GM23338 (cell line): ENCODE results near the gene AFF2. TPM values are rescaled to one million over a fixed set of nuclear protein-coding genes. Genes with fewer than 3 reads are reported as not detected.

Source experiments
- ATAC-seq: fragments of 200-7000 bp; cut with Tn5 transposase; 3 replicates; pipeline ENCODE4 v1.9.1; 2020
- DNase-seq: peaks from one replicate; pipeline ENCODE4 v3.0.0-alpha.2; 2015; ENCODE audit warnings: low spot score
- H2AFZ ChIP-seq: fragments of 200-600 bp; sonication (generic); 2 replicates; pipeline ENCODE4 v1.8.0; 2016; ENCODE audit warnings: antibody characterized with exemption, mild to moderate bottlenecking, moderate library complexity
- H3F3A ChIP-seq: fragments of 200-600 bp; sonication (generic); replicated peaks from 2 replicates; pipeline ENCODE4 v1.8.0; 2017; ENCODE audit warnings: antibody characterized with exemption, mixed run types, low read depth
- H3K27ac ChIP-seq: fragments of 200-600 bp; sonication (generic); 2 replicates; pipeline ENCODE4 v1.6.1; 2016; ENCODE audit warnings: low read depth
- H3K27me3 ChIP-seq: fragments of 200-600 bp; sonication (generic); 2 replicates; pipeline ENCODE4 v1.8.0; 2016; ENCODE audit warnings: mild to moderate bottlenecking, mixed run types, moderate library complexity; ENCODE audit not compliant: insufficient read depth
- H3K36me3 ChIP-seq: fragments of 200-600 bp; sonication (generic); 2 replicates; pipeline ENCODE4 v1.8.0; 2016; ENCODE audit warnings: mild to moderate bottlenecking; ENCODE audit not compliant: insufficient read depth
- H3K4me1 ChIP-seq: fragments of 200-600 bp; sonication (generic); 2 replicates; pipeline ENCODE4 v1.8.0; 2016; ENCODE audit warnings: mild to moderate bottlenecking, moderate library complexity; ENCODE audit not compliant: insufficient read depth
- H3K4me2 ChIP-seq: fragments of 200-600 bp; sonication (generic); 2 replicates; pipeline ENCODE4 v1.7.1; 2017; ENCODE audit warnings: mixed run types
- H3K4me3 ChIP-seq: fragments of 200-600 bp; sonication (generic); 2 replicates; pipeline ENCODE4 v1.6.1; 2016; ENCODE audit warnings: mixed run types
- H3K79me2 ChIP-seq: fragments of 200-600 bp; sonication (generic); replicated peaks from 2 replicates; pipeline ENCODE4 v1.8.0; 2017; ENCODE audit warnings: mild to moderate bottlenecking; ENCODE audit not compliant: insufficient read depth
- H3K9me2 ChIP-seq: fragments of 200-600 bp; sonication (generic); 2 replicates; pipeline ENCODE4 v1.8.0; 2017; ENCODE audit not compliant: insufficient read depth
- H4K20me1 ChIP-seq: fragments of 200-600 bp; sonication (generic); replicated peaks from 2 replicates; pipeline ENCODE4 v1.8.0; 2017; ENCODE audit warnings: mild to moderate bottlenecking; ENCODE audit not compliant: insufficient read depth
- H3K27ac Mint-ChIP-seq: 2 replicates; pipeline ENCODE4 v1.8.0; 2020; ENCODE audit warnings: inconsistent platforms, mild to moderate bottlenecking, moderate library complexity, mixed read lengths
- H3K27me3 Mint-ChIP-seq: 3 replicates; pipeline ENCODE4 v1.8.0; 2022; ENCODE audit warnings: low read depth, mild to moderate bottlenecking, moderate library complexity, mixed read lengths, inconsistent platforms; ENCODE audit not compliant: insufficient read depth, poor library complexity
- H3K36me3 Mint-ChIP-seq: 3 replicates; pipeline ENCODE4 v1.8.0; 2021; ENCODE audit warnings: low read depth, mild to moderate bottlenecking, inconsistent platforms, moderate library complexity, mixed read lengths
- H3K4me1 Mint-ChIP-seq: 3 replicates; pipeline ENCODE4 v1.8.0; 2020; ENCODE audit warnings: mild to moderate bottlenecking, inconsistent platforms, mixed read lengths
- H3K4me3 Mint-ChIP-seq: 3 replicates; pipeline ENCODE4 v1.8.0; 2021; ENCODE audit warnings: moderate library complexity, mild to moderate bottlenecking, inconsistent platforms, mixed read lengths
- H3K9me3 Mint-ChIP-seq: 3 replicates; pipeline ENCODE4 v1.8.0; 2020; ENCODE audit warnings: moderate library complexity, mild to moderate bottlenecking, inconsistent platforms, mixed read lengths
- CREB1 ChIP-seq: fragments of 250-450 bp; sonication (Bioruptor Pico); IDR thresholded peaks from 2 replicates; pipeline ENCODE4 v1.5.0; 2020; ENCODE audit warnings: low read depth, mild to moderate bottlenecking, moderate library complexity
- EZH2 ChIP-seq: fragments of 200-600 bp; sonication (generic); IDR thresholded peaks from one replicate; pipeline ENCODE4 v1.8.0; 2017; ENCODE audit warnings: antibody characterized with exemption, mild to moderate bottlenecking, low read depth; ENCODE audit not compliant: unreplicated experiment
- EZH2phosphoT487 ChIP-seq: fragments of 200-600 bp; sonication (generic); IDR thresholded peaks from one replicate; pipeline ENCODE4 v1.8.1; 2018; ENCODE audit warnings: antibody characterized with exemption; ENCODE audit not compliant: unreplicated experiment
- JUNB ChIP-seq: IDR thresholded peaks from one replicate; pipeline ENCODE4 v1.6.1; 2016; ENCODE audit warnings: antibody characterized with exemption; ENCODE audit not compliant: unreplicated experiment
- NANOG ChIP-seq: IDR thresholded peaks from 2 replicates; pipeline ENCODE4 v1.6.1; 2016; ENCODE audit warnings: antibody characterized with exemption, borderline replicate concordance
- POLR2AphosphoS5 ChIP-seq: IDR thresholded peaks from 2 replicates; pipeline ENCODE4 v1.6.1; 2016; ENCODE audit warnings: antibody characterized with exemption, low read depth
- STAT1 ChIP-seq: IDR thresholded peaks from one replicate; pipeline ENCODE4 v1.6.1; 2016; ENCODE audit warnings: antibody characterized with exemption; ENCODE audit not compliant: unreplicated experiment
- ZNF114 ChIP-seq: fragments of 250-450 bp; sonication (Bioruptor Pico); IDR thresholded peaks from 2 replicates; pipeline ENCODE4 v1.5.0; 2020; ENCODE audit warnings: mild to moderate bottlenecking, moderate library complexity
- ZNF331 ChIP-seq: fragments of 250-450 bp; sonication (Bioruptor Pico); IDR thresholded peaks from 2 replicates; pipeline ENCODE4 v1.5.0; 2020; ENCODE audit warnings: low read depth, mild to moderate bottlenecking, moderate library complexity
- polyA plus RNA-seq: library from polyadenylated mRNA; unstranded; fragments of >200 nt; fragmentation: Nextera tagmentation; extraction: Ambion mirVana; gene quantifications from 2 replicates; pipeline ENCODE4 v1.2.1, GENCODE V29; 2016
- total RNA-seq: library from RNA; depleted of rRNA; stranded (reverse); fragments of >200 nt; shearing (Covaris generic); gene quantifications from 2 replicates; pipeline ENCODE4 v1.2.3, GENCODE V29; 2014
- TF ChIP-seq, protein P1 (sequence below): fragments of 250-450 bp; sonication (Bioruptor Pico); IDR thresholded peaks from 2 replicates; pipeline ENCODE4 v1.5.0; 2020; ENCODE audit warnings: mild to moderate bottlenecking, moderate library complexity
- TF ChIP-seq, protein P2 (sequence below): IDR thresholded peaks from one replicate; pipeline ENCODE4 v1.6.1; 2018; ENCODE audit warnings: antibody characterized with exemption; ENCODE audit not compliant: unreplicated experiment
- TF ChIP-seq, protein P3 (sequence below), 2 experiments: fragments of 200-600 bp in 1 of 2; sonication (generic) in 1 of 2; conservative IDR thresholded peaks; 2 replicates each; pipeline versions ENCODE4 v1.5.1 to v1.6.1; 2016 to 2017; ENCODE audit warnings: antibody characterized with exemption in 2 of 2, low read depth in 2 of 2, mild to moderate bottlenecking in 2 of 2, moderate library complexity in 1 of 2
- TF ChIP-seq, protein P4 (sequence below): IDR thresholded peaks from 2 replicates; pipeline ENCODE4 v1.6.1; 2016; ENCODE audit warnings: antibody characterized with exemption

AFF2 gene
- total and polyA plus RNA-seq, 2 experiments from 2014 or later = 1.6 to 5.8 TPM

DNA sequence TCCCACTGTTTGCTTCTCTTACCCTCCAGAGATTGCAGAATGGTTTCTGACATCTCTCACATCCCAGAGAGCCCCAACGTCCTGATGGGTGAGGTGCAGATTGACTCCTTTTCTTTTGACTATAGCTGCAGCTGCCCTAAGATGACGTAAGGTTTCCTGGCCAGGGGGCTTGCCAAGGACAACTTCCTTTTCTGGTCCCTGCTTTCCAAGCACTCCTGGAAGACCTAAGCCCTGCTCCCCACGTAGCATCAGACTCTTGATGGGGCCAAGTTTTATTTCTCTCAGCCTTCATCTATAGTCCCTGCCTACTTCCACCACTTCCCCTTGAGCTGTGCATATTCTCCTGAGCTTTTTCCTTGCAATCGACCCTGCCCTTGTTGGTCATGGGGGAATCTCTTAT lies 507.0 kb downstream of the AFF2 start:
- Mint-ChIP-seq H3K9me3 (no peaks in the 10 kb centered on the region), H3K4me1 (peaks cover 2% of the 10 kb centered on the region; the same call in 1 of the 3 replicates), H3K27me3 (peaks cover 2% of the 10 kb centered on the region), H3K36me3 (no peaks in the 10 kb centered on the region), H3K27ac (no peak overlapping the region), H3K4me3 (no peak overlapping the region)
- ATAC-seq = no peak
- TF ChIP-seq, protein P1, sequence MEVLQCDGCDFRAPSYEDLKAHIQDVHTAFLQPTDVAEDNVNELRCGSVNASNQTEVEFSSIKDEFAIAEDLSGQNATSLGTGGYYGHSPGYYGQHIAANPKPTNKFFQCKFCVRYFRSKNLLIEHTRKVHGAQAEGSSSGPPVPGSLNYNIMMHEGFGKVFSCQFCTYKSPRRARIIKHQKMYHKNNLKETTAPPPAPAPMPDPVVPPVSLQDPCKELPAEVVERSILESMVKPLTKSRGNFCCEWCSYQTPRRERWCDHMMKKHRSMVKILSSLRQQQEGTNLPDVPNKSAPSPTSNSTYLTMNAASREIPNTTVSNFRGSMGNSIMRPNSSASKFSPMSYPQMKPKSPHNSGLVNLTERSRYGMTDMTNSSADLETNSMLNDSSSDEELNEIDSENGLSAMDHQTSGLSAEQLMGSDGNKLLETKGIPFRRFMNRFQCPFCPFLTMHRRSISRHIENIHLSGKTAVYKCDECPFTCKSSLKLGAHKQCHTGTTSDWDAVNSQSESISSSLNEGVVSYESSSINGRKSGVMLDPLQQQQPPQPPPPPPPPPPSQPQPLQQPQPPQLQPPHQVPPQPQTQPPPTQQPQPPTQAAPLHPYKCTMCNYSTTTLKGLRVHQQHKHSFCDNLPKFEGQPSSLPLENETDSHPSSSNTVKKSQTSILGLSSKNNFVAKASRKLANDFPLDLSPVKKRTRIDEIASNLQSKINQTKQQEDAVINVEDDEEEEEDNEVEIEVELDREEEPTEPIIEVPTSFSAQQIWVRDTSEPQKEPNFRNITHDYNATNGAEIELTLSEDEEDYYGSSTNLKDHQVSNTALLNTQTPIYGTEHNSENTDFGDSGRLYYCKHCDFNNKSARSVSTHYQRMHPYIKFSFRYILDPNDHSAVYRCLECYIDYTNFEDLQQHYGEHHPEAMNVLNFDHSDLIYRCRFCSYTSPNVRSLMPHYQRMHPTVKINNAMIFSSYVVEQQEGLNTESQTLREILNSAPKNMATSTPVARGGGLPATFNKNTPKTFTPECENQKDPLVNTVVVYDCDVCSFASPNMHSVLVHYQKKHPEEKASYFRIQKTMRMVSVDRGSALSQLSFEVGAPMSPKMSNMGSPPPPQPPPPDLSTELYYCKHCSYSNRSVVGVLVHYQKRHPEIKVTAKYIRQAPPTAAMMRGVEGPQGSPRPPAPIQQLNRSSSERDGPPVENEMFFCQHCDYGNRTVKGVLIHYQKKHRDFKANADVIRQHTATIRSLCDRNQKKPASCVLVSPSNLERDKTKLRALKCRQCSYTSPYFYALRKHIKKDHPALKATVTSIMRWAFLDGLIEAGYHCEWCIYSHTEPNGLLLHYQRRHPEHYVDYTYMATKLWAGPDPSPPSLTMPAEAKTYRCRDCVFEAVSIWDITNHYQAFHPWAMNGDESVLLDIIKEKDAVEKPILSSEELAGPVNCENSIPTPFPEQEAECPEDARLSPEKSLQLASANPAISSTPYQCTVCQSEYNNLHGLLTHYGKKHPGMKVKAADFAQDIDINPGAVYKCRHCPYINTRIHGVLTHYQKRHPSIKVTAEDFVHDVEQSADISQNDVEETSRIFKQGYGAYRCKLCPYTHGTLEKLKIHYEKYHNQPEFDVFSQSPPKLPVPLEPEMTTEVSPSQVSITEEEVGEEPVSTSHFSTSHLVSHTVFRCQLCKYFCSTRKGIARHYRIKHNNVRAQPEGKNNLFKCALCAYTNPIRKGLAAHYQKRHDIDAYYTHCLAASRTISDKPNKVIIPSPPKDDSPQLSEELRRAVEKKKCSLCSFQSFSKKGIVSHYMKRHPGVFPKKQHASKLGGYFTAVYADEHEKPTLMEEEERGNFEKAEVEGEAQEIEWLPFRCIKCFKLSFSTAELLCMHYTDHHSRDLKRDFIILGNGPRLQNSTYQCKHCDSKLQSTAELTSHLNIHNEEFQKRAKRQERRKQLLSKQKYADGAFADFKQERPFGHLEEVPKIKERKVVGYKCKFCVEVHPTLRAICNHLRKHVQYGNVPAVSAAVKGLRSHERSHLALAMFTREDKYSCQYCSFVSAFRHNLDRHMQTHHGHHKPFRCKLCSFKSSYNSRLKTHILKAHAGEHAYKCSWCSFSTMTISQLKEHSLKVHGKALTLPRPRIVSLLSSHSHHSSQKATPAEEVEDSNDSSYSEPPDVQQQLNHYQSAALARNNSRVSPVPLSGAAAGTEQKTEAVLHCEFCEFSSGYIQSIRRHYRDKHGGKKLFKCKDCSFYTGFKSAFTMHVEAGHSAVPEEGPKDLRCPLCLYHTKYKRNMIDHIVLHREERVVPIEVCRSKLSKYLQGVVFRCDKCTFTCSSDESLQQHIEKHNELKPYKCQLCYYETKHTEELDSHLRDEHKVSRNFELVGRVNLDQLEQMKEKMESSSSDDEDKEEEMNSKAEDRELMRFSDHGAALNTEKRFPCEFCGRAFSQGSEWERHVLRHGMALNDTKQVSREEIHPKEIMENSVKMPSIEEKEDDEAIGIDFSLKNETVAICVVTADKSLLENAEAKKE (CRISPR knock-in tag) = no peak
- TF ChIP-seq, protein P2, sequence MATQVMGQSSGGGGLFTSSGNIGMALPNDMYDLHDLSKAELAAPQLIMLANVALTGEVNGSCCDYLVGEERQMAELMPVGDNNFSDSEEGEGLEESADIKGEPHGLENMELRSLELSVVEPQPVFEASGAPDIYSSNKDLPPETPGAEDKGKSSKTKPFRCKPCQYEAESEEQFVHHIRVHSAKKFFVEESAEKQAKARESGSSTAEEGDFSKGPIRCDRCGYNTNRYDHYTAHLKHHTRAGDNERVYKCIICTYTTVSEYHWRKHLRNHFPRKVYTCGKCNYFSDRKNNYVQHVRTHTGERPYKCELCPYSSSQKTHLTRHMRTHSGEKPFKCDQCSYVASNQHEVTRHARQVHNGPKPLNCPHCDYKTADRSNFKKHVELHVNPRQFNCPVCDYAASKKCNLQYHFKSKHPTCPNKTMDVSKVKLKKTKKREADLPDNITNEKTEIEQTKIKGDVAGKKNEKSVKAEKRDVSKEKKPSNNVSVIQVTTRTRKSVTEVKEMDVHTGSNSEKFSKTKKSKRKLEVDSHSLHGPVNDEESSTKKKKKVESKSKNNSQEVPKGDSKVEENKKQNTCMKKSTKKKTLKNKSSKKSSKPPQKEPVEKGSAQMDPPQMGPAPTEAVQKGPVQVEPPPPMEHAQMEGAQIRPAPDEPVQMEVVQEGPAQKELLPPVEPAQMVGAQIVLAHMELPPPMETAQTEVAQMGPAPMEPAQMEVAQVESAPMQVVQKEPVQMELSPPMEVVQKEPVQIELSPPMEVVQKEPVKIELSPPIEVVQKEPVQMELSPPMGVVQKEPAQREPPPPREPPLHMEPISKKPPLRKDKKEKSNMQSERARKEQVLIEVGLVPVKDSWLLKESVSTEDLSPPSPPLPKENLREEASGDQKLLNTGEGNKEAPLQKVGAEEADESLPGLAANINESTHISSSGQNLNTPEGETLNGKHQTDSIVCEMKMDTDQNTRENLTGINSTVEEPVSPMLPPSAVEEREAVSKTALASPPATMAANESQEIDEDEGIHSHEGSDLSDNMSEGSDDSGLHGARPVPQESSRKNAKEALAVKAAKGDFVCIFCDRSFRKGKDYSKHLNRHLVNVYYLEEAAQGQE = no peak
- no peak for TF ChIP-seq POLR2AphosphoS5
- no peak for TF ChIP-seq NANOG
- TF ChIP-seq ZNF114 = no peak
- no peak for TF ChIP-seq STAT1
- no peak for TF ChIP-seq ZNF331 (CRISPR knock-in tag)
- TF ChIP-seq EZH2phosphoT487 = no peak
- TF ChIP-seq, protein P3, sequence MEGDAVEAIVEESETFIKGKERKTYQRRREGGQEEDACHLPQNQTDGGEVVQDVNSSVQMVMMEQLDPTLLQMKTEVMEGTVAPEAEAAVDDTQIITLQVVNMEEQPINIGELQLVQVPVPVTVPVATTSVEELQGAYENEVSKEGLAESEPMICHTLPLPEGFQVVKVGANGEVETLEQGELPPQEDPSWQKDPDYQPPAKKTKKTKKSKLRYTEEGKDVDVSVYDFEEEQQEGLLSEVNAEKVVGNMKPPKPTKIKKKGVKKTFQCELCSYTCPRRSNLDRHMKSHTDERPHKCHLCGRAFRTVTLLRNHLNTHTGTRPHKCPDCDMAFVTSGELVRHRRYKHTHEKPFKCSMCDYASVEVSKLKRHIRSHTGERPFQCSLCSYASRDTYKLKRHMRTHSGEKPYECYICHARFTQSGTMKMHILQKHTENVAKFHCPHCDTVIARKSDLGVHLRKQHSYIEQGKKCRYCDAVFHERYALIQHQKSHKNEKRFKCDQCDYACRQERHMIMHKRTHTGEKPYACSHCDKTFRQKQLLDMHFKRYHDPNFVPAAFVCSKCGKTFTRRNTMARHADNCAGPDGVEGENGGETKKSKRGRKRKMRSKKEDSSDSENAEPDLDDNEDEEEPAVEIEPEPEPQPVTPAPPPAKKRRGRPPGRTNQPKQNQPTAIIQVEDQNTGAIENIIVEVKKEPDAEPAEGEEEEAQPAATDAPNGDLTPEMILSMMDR (conservative IDR thresholded peaks at IDR 0.05; ENCODE audit: low read depth in 2 of 2) = no peak
- no peak for TF ChIP-seq JUNB
- TF ChIP-seq CREB1 = no peak
- TF ChIP-seq, protein P4, sequence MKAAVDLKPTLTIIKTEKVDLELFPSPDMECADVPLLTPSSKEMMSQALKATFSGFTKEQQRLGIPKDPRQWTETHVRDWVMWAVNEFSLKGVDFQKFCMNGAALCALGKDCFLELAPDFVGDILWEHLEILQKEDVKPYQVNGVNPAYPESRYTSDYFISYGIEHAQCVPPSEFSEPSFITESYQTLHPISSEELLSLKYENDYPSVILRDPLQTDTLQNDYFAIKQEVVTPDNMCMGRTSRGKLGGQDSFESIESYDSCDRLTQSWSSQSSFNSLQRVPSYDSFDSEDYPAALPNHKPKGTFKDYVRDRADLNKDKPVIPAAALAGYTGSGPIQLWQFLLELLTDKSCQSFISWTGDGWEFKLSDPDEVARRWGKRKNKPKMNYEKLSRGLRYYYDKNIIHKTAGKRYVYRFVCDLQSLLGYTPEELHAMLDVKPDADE = no peak
- no peak for TF ChIP-seq EZH2
- H3K79me2 ChIP-seq = no peaks in the 10 kb centered on the region
- no peaks in the 10 kb centered on the region for H3K4me1 ChIP-seq
- no peak for DNase-seq
- H3K36me3 ChIP-seq = no peaks in the 10 kb centered on the region
- H2AFZ ChIP-seq = no peak overlapping the region
- no peaks in the 10 kb centered on the region for H3K9me2 ChIP-seq
- no peak overlapping the region for H3K4me2 ChIP-seq
- no peaks in the 10 kb centered on the region for H4K20me1 ChIP-seq
- H3K27ac ChIP-seq = no peak overlapping the region
- H3K27me3 ChIP-seq = no peaks in the 10 kb centered on the region
- H3F3A ChIP-seq = no peaks in the 10 kb centered on the region
- no peak overlapping the region for H3K4me3 ChIP-seq
